ENCODE results near the gene SPRR1B.
"Not testable (repeated sequence)": the region's sequence is repeated elsewhere in the genome, so short reads cannot be mapped to it uniquely, and the experiment has no call there.

The SPRR1B gene

DNA sequence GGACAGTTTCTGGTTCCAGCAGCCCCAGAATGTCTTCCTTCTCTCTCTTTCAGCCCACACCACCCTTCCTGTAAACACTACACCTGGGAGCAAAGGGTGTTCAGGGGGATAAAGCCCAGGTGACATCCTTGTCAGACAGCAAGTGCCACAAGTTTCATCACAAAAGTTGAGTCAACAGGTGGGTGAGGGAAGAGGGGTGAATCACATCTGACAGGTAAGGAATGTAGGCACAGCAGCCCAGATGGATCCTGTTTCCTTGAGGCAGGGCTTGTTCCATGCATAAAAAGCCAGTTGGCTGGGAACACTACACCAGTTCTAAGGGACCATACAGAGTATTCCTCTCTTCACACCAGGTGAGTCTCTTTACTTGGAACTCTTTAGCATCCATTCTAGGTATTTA is at the start of gene SPRR1B:
TSS of gene SPRR1B (plus strand) at position 309 of the 400 bp plus-strand sequence. CDS start 1,143 bp downstream, outside the sequence.
- no peak for DNase-seq (ENCODE audit: low read depth)

GRCh38 chr1:152982076-152982475 is 48.9 kb upstream of the SPRR1B start:
- DNase-seq (ENCODE audit: low read depth) = no peak

DNA sequence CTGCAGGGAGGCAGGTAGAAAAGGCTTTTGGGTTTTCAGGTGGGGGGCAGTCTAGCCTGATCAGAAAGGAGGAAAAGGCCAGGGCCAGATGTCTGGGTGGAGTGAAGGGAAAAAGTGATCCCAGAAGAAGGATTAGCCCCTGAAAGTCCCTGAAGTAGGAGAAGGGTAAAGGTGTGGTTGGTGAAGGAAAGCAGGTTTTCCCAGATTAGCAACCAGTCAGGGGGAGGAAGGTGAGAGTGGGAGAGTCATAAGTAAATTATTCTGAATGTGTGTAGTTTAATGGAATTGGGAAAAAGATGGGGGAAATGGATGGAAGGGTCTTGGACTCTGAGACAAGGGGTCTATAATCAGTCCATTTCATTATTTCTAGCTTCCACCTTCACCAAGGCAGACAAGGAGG is 47.8 kb upstream of the SPRR1B start:
- DNase-seq (ENCODE audit: low read depth) = no peak

GRCh38 chr1:152983743-152984142 is 47.3 kb upstream of the SPRR1B start, which contains the start of gene SPRR1A:
SPRR1A (plus strand) TSS chr1:152984081; CDS start chr1:152985231, 1,150 bp downstream.
- no peak for DNase-seq (ENCODE audit: low read depth)

- DNase-seq (ENCODE audit: low read depth) = no peak
These were observed 44.4 kb upstream of the SPRR1B start for GRCh38 chr1:152986578-152986977.

- DNase-seq (ENCODE audit: low read depth) = no peak
These were observed 37.8 kb upstream of the SPRR1B start for GRCh38 chr1:152993186-152993585.

GRCh38 chr1:152995842-152996241 is 35.2 kb upstream of the SPRR1B start:
- no peak for DNase-seq (ENCODE audit: low read depth)

- no peak for DNase-seq (ENCODE audit: low read depth)
These were observed 34.2 kb upstream of the SPRR1B start for GRCh38 chr1:152996633-152997400.

- no peak for DNase-seq (ENCODE audit: low read depth)
These were observed 33.1 kb upstream of the SPRR1B start for GRCh38 chr1:152997901-152998300.

DNA sequence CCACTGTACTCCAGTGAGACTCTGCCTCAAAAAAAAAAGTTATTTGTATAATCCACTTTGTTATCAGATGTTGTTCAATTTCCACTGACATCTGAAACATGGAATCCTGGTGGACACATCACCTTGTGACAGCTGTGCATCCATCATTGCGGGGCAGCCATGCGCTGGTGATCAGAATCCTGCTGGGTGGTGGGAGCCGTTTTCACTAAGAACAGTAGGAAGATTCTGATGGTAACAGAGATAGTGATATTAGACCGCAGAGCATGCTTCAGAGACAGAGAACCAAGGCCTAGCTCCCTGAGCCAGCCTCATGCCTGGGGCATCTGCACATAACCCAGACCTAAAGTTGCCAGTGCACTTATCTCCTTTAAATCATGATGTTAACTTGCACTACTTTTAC is 32.5 kb upstream of the SPRR1B start:
- DNase-seq (ENCODE audit: low read depth) = no peak

- no peak for DNase-seq (ENCODE audit: low read depth)
These were observed 31.2 kb upstream of the SPRR1B start for GRCh38 chr1:152999818-153000217.

DNA sequence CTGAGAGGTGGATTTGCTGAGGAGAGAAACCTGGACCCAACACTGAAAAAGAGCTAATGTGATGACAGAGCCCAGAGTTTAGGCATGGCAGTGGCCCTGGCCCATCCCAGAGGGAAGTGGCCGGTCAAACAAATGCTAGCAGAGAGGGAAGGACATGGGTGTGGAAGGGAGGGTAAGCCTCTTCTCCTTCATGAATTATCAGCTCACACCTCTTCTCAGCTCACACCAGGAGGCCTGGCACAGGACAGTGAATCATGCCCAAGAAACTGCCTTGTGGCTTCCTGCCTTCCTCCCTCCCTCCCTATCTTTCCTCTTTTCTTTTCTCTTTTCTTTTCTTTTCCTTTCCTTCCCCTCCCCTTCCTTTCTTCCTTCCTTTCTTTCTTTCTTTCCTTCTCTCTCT is 30.7 kb upstream of the SPRR1B start:
- DNase-seq (ENCODE audit: low read depth) = no peak

- DNase-seq (ENCODE audit: low read depth) = no peak
These were observed 29.6 kb upstream of the SPRR1B start, which contains the start of gene SPRR3 for GRCh38 chr1:153001382-153001781. SPRR3 (plus strand) TSS chr1:153001749; CDS start chr1:153003021, 1,272 bp downstream.

DNA sequence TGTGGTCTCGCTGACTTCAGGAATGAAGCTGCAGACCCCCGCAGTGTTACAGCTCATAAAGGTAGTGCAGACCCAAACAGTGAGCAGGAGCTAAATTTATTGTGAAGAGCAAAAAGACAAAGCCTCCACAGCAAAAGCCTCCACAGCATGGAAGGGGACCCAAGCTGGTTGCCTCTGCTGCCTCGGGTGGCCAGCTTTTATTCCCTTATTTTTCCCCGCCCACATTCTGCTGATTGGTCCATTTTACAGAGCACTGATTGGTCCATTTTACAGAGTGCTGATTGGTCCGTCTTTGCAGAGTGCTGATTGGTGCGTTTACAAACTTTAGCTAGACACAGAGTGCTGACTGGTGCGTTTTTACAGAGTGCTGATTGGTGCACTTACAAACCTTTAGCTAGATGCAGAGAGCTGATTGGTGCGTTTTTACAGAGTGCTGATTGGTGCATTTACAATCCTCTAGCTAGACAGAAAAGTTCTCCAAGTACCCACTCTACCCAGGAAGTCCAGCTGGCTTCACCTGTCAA is 19.7 kb upstream of the SPRR1B start:
- not testable (repeated sequence) for DNase-seq (ENCODE audit: low read depth)

DNA sequence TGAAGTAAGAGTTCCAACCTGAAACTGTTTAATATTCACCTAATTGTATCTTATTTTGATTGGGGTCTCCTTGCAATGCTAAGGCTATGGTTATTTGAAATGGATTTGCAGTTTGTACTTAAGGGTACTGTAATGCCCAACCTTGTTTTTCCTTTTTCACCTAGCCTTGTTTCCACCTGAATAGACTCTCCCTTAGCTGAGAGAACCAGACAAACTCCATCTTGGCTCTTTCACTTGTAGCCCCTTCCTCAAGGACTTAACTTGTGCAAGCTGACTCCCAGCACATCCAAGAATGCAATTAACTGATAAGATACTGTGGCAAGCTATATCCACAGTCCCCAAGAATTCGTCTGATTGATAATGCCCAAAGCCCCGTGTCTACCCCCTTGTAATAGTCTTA is 9.2 kb upstream of the SPRR1B start:
- DNase-seq (ENCODE audit: low read depth) = not testable (repeated sequence)

DNA sequence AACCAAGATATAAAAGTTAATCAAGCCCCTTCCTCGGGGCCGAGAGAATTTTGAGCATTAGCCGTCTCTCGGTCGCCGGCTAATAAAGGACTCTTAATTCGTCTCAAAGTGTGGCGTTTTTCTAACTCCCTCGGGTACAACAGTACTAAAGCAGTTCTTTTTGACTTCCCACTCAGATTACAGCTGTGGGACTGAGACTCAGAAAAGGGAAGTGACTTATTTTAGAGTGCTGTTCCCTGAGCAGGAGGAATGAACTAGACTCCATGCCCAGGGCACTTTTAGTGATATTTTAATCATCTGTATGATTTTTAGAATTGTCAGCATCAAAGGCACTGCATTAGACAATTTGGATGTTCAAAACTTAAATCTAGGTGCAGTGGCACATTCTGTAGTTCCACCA is 8.7 kb upstream of the SPRR1B start:
- DNase-seq (ENCODE audit: low read depth) = not testable (repeated sequence)

DNA sequence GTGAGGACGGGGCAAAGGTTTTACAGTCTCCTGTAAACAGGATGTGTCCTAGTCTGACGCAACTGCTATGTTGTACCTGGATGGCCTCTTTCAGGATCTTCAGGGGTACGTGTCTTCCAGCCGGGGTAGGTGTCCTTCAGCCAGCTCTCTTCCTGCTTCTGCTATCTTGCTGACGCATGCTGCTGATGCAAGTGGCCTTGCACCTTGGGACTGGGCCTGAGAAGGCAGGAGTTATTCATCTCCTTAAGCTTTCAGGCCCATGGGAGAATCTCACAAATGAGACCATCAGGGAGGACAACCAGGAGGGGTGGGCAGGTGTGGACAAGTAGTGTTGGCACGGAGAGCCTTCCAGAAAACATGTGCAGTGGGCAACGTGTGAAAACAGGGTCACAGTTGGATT is 7.9 kb upstream of the SPRR1B start:
- no peak for DNase-seq (ENCODE audit: low read depth)

DNA sequence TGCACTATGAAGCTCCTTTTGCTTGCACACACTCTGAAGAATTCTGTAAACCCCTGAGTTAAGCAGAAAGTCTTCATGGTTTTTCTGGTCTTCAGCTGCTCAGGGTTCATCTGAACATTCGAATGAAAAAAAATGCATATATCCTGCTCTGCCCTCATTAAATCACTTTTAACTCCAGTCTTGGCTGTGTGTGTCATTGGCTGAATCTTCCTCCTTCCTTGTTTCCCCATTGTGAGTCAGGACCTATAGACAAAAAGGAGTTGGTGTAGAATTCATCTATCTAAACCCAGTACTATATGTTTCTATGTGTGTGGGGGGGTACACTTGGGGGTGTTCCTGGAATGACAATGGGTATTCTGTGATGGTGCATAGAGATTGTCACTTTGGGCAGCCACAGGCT is 6.6 kb upstream of the SPRR1B start:
- DNase-seq (ENCODE audit: low read depth) = no peak

DNA sequence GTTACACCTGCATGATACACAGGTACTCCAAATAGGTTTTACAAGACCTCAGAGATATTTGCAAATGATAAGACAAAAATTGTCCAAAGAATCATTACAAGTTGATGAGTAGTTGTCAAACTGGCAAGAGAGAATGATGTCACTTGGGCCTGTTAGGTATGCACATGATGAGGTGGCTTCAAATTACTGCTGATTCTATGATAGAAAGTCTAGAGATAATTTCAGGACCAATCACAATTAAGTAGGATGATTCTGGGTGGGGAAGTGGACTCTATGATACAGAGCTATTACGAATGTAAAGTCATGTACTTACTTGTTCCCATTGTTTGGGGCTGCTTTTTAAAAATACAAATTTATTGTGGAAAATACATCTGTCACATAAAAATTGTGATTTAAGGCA is 5.2 kb upstream of the SPRR1B start:
- DNase-seq (ENCODE audit: low read depth) = no peak

- no peak for DNase-seq (ENCODE audit: low read depth)
These were observed 2.2 kb upstream of the SPRR1B start for GRCh38 chr1:153028766-153029165.

GRCh38 chr1:153032073-153032472 is 1.1 kb downstream of the SPRR1B start:
- no peak for DNase-seq (ENCODE audit: low read depth)

DNA sequence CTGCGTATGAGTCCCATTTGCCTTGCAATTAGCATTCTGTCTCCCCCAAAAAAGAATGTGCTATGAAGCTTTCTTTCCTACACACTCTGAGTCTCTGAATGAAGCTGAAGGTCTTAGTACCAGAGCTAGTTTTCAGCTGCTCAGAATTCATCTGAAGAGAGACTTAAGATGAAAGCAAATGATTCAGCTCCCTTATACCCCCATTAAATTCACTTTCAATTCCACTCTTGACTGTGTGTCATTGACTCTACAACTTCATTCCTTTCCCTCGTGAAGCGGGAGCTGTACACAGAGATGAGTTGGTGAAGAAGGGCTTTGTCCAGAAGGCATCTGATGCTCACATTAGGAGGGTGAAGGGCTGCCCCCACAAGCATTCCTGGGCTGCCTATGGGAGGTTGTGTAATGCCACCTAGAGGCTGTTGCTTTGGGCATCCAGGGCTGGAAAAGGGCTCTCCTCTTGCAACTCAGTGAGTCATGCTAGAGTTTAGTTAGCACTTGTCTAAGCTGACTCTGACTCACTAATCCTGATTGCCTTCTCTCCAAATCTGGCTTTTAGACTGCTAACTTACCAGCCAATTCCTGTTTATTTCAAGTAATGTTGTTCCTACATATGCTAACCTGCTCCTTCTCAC is 1.8 kb downstream of the SPRR1B start:
- DNase-seq (ENCODE audit: low read depth) = no peak

- no peak for DNase-seq (ENCODE audit: low read depth)
These were observed 4.2 kb downstream of the SPRR1B start for GRCh38 chr1:153035211-153035610.

Measured in activated T-cell treated with anti-CD3 and anti-CD28 coated beads for 1 hour (primary cell).